ENCODE results near the gene RBM33. TPM values are rescaled to one million over a fixed set of nuclear protein-coding genes. Genes with fewer than 3 reads are reported as not detected.

Gene RBM33
- total and polyA plus RNA-seq, 9 of the 15 experiments (the other 6 are each of a cell fraction or from before 2014, with no cell fraction given): 4.4 to 80.7 (median 27.3) TPM

DNA sequence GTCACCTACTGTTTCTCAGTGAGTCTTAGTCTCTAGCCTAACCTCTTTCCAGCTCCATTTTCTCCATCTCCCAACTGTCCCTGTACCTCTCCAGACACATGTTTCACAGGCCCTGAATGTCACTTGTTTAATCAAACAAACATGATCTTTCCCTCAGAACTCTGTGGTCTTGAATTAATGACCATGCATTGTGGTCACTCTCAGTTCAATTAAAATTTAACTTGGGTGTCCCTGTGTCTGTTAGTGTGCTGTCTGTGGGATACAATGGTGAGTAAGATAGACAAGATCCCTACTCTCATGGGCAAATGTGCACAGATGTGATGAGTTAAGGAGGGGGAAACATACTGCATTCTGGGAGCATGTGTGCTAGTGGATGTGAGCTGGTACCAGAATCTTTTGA lies 65.0 kb downstream of the RBM33 start (continued):
- TF ChIP-seq, protein P1, sequence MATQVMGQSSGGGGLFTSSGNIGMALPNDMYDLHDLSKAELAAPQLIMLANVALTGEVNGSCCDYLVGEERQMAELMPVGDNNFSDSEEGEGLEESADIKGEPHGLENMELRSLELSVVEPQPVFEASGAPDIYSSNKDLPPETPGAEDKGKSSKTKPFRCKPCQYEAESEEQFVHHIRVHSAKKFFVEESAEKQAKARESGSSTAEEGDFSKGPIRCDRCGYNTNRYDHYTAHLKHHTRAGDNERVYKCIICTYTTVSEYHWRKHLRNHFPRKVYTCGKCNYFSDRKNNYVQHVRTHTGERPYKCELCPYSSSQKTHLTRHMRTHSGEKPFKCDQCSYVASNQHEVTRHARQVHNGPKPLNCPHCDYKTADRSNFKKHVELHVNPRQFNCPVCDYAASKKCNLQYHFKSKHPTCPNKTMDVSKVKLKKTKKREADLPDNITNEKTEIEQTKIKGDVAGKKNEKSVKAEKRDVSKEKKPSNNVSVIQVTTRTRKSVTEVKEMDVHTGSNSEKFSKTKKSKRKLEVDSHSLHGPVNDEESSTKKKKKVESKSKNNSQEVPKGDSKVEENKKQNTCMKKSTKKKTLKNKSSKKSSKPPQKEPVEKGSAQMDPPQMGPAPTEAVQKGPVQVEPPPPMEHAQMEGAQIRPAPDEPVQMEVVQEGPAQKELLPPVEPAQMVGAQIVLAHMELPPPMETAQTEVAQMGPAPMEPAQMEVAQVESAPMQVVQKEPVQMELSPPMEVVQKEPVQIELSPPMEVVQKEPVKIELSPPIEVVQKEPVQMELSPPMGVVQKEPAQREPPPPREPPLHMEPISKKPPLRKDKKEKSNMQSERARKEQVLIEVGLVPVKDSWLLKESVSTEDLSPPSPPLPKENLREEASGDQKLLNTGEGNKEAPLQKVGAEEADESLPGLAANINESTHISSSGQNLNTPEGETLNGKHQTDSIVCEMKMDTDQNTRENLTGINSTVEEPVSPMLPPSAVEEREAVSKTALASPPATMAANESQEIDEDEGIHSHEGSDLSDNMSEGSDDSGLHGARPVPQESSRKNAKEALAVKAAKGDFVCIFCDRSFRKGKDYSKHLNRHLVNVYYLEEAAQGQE (IDR thresholded peaks at IDR 0.05; ENCODE audit: borderline replicate concordance): no peak
- TF ChIP-seq, protein P1 (CRISPR knock-in tag; IDR thresholded peaks at IDR 0.05; ENCODE audit: low read depth): no peak
- TF ChIP-seq ZNF140 (CRISPR knock-in tag; IDR thresholded peaks at IDR 0.05): no peak
- TF ChIP-seq RBM25 (IDR thresholded peaks at IDR 0.05; ENCODE audit: low read depth, low read length, severe bottlenecking): no peak
- TF ChIP-seq SREBF2 (CRISPR knock-in tag; IDR thresholded peaks at IDR 0.05): no peak
- no peak for TF ChIP-seq KLF13 (tag; IDR thresholded peaks at IDR 0.05; ENCODE audit: borderline replicate concordance, low read depth)
- TF ChIP-seq, protein P2, sequence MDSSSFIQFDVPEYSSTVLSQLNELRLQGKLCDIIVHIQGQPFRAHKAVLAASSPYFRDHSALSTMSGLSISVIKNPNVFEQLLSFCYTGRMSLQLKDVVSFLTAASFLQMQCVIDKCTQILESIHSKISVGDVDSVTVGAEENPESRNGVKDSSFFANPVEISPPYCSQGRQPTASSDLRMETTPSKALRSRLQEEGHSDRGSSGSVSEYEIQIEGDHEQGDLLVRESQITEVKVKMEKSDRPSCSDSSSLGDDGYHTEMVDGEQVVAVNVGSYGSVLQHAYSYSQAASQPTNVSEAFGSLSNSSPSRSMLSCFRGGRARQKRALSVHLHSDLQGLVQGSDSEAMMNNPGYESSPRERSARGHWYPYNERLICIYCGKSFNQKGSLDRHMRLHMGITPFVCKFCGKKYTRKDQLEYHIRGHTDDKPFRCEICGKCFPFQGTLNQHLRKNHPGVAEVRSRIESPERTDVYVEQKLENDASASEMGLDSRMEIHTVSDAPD (CRISPR knock-in tag; IDR thresholded peaks at IDR 0.05): no peak
- TF ChIP-seq SMAD2 (IDR thresholded peaks at IDR 0.05; ENCODE audit: low read depth, low read length): no peak

Data from K562 (cell line).